Skeletal muscle satellite cell (primary cell): ENCODE measurements around the gene GRID1.

Experiments used
- H3K27me3 ChIP-seq: 2 replicates; pipeline ENCODE4 v1.7.0; 2013; ENCODE audit warnings: low read length; ENCODE audit not compliant: control insufficient read depth, insufficient read depth
- H3K36me3 ChIP-seq: 2 replicates; pipeline ENCODE4 v1.7.0; 2013; ENCODE audit warnings: mild to moderate bottlenecking, control low read depth, low read length; ENCODE audit not compliant: insufficient read depth
- H3K4me1 ChIP-seq: 2 replicates; pipeline ENCODE4 v1.7.0; 2013; ENCODE audit warnings: low read length; ENCODE audit not compliant: control insufficient read depth, insufficient read depth
- H3K4me2 ChIP-seq: 2 replicates; pipeline ENCODE4 v1.7.0; 2013; ENCODE audit warnings: mild to moderate bottlenecking, low read length
- H3K4me3 ChIP-seq: 2 replicates; pipeline ENCODE4 v1.7.0; 2013; ENCODE audit warnings: low read length
- H3K9ac ChIP-seq: 2 replicates; pipeline ENCODE4 v1.7.0; 2013; ENCODE audit warnings: mild to moderate bottlenecking, low read depth, low read length, moderate library complexity
- H3K9me3 ChIP-seq: replicated peaks from 2 replicates; pipeline ENCODE4 v1.7.0; 2013; ENCODE audit warnings: mild to moderate bottlenecking, control low read depth, low read length

GRID1 gene

GRCh38 chr10:86303626-86304025 lies 63.0 kb downstream of the GRID1 start:
- no peaks in the 10 kb centered on the region for H3K27me3 ChIP-seq
- H3K9ac ChIP-seq = no peak overlapping the region
- no peaks in the 10 kb centered on the region for H3K36me3 ChIP-seq
- no peaks in the 10 kb centered on the region for H3K9me3 ChIP-seq
- no peaks in the 10 kb centered on the region for H3K4me1 ChIP-seq
- no peak overlapping the region for H3K4me2 ChIP-seq
- H3K4me3 ChIP-seq = no peak overlapping the region

GRCh38 chr10:86301971-86302370 lies 64.6 kb downstream of the GRID1 start:
- no peaks in the 10 kb centered on the region for H3K9me3 ChIP-seq
- no peak overlapping the region for H3K4me2 ChIP-seq
- no peaks in the 10 kb centered on the region for H3K36me3 ChIP-seq
- H3K9ac ChIP-seq = no peak overlapping the region
- H3K27me3 ChIP-seq = no peaks in the 10 kb centered on the region
- H3K4me3 ChIP-seq = no peak overlapping the region
- H3K4me1 ChIP-seq = no peaks in the 10 kb centered on the region

GRCh38 chr10:86300931-86301830 lies 65.4 kb downstream of the GRID1 start:
- no peaks in the 10 kb centered on the region for H3K9me3 ChIP-seq
- H3K4me1 ChIP-seq = no peaks in the 10 kb centered on the region
- no peak overlapping the region for H3K4me2 ChIP-seq
- no peaks in the 10 kb centered on the region for H3K27me3 ChIP-seq
- no peak overlapping the region for H3K9ac ChIP-seq
- H3K4me3 ChIP-seq = no peak overlapping the region
- no peaks in the 10 kb centered on the region for H3K36me3 ChIP-seq

GRCh38 chr10:86300399-86300925 lies 66.1 kb downstream of the GRID1 start:
- Histone ChIP-seq H3K4me3 (no peak overlapping the region), H3K36me3 (no peaks in the 10 kb centered on the region), H3K9ac (no peak overlapping the region), H3K4me2 (no peak overlapping the region), H3K27me3 (no peaks in the 10 kb centered on the region), H3K9me3 (no peaks in the 10 kb centered on the region), H3K4me1 (no peaks in the 10 kb centered on the region)

GRCh38 chr10:86299562-86299961 lies 67.0 kb downstream of the GRID1 start:
- H3K36me3 ChIP-seq = no peaks in the 10 kb centered on the region
- no peak overlapping the region for H3K9ac ChIP-seq
- no peak overlapping the region for H3K4me3 ChIP-seq
- no peak overlapping the region for H3K4me2 ChIP-seq
- no peaks in the 10 kb centered on the region for H3K9me3 ChIP-seq
- no peaks in the 10 kb centered on the region for H3K4me1 ChIP-seq
- no peaks in the 10 kb centered on the region for H3K27me3 ChIP-seq

- Histone ChIP-seq H3K9me3 (no peaks in the 10 kb centered on the region), H3K27me3 (no peaks in the 10 kb centered on the region), H3K4me3 (no peak overlapping the region), H3K4me2 (no peak overlapping the region), H3K9ac (no peak overlapping the region), H3K36me3 (no peaks in the 10 kb centered on the region), H3K4me1 (no peaks in the 10 kb centered on the region)
These were observed 68.0 kb downstream of the GRID1 start for GRCh38 chr10:86298501-86299001.

GRCh38 chr10:86295791-86296190 lies 70.8 kb downstream of the GRID1 start:
- H3K27me3 ChIP-seq = no peaks in the 10 kb centered on the region
- H3K9ac ChIP-seq = no peak overlapping the region
- no peaks in the 10 kb centered on the region for H3K4me1 ChIP-seq
- H3K9me3 ChIP-seq = no peaks in the 10 kb centered on the region
- no peak overlapping the region for H3K4me2 ChIP-seq
- H3K4me3 ChIP-seq = no peak overlapping the region
- H3K36me3 ChIP-seq = no peaks in the 10 kb centered on the region

- no peak overlapping the region for H3K4me2 ChIP-seq
- H3K4me1 ChIP-seq = no peaks in the 10 kb centered on the region
- no peaks in the 10 kb centered on the region for H3K36me3 ChIP-seq
- H3K9me3 ChIP-seq = no peaks in the 10 kb centered on the region
- H3K4me3 ChIP-seq = no peak overlapping the region
- no peaks in the 10 kb centered on the region for H3K27me3 ChIP-seq
- no peak overlapping the region for H3K9ac ChIP-seq
These were observed 71.2 kb downstream of the GRID1 start for GRCh38 chr10:86295351-86295750.

GRCh38 chr10:86294346-86295265 lies 72.0 kb downstream of the GRID1 start:
- no peaks in the 10 kb centered on the region for H3K4me1 ChIP-seq
- H3K4me3 ChIP-seq = no peak overlapping the region
- no peaks in the 10 kb centered on the region for H3K9me3 ChIP-seq
- no peak overlapping the region for H3K9ac ChIP-seq
- H3K36me3 ChIP-seq = no peaks in the 10 kb centered on the region
- no peak overlapping the region for H3K4me2 ChIP-seq
- no peaks in the 10 kb centered on the region for H3K27me3 ChIP-seq

- Histone ChIP-seq H3K4me2 (no peak overlapping the region), H3K4me1 (no peaks in the 10 kb centered on the region), H3K4me3 (no peak overlapping the region), H3K9ac (no peak overlapping the region), H3K9me3 (no peaks in the 10 kb centered on the region), H3K36me3 (no peaks in the 10 kb centered on the region), H3K27me3 (no peaks in the 10 kb centered on the region)
These were observed 73.2 kb downstream of the GRID1 start for GRCh38 chr10:86293396-86293791.
